ENCODE data around the gene LARP4B.

Gene LARP4B

GRCh38 chr10:924524-924859 lies 7.0 kb downstream of the LARP4B start:
- no peak for DNase-seq (ENCODE audit: low read depth in 2 of 2)

GRCh38 chr10:923844-924523 lies 7.5 kb downstream of the LARP4B start:
- DNase-seq (ENCODE audit: low read depth in 2 of 2), result no peak

GRCh38 chr10:921471-922414 lies 9.8 kb downstream of the LARP4B start:
- DNase-seq (ENCODE audit: low read depth in 2 of 2), result peak; percentile 24 to 34

- no peak for DNase-seq (ENCODE audit: low read depth in 2 of 2)
Observed at GRCh38 chr10:920450-920849, 11.1 kb downstream of the LARP4B start.

GRCh38 chr10:919481-919880 lies 12.0 kb downstream of the LARP4B start:
- no peak for DNase-seq (ENCODE audit: low read depth in 2 of 2)

- DNase-seq (ENCODE audit: low read depth in 2 of 2), result no peak
Observed at GRCh38 chr10:917999-918398, 13.5 kb downstream of the LARP4B start.

- no peak for DNase-seq (ENCODE audit: low read depth in 2 of 2)
Observed at GRCh38 chr10:917416-917720, 14.1 kb downstream of the LARP4B start.

GRCh38 chr10:916716-917415 lies 14.6 kb downstream of the LARP4B start:
- no peak for DNase-seq (ENCODE audit: low read depth in 2 of 2)

- peak in 1 of 2 experiments; percentile 5 for DNase-seq (ENCODE audit: low read depth in 2 of 2)
Observed at GRCh38 chr10:909831-910230, 21.7 kb downstream of the LARP4B start.

GRCh38 chr10:905972-906371 lies 25.5 kb downstream of the LARP4B start:
- DNase-seq (ENCODE audit: low read depth in 2 of 2), result no peak

GRCh38 chr10:905503-905902 lies 26.0 kb downstream of the LARP4B start:
- no peak for DNase-seq (ENCODE audit: low read depth in 2 of 2)

GRCh38 chr10:904403-904802 lies 27.1 kb downstream of the LARP4B start:
- no peak for DNase-seq (ENCODE audit: low read depth in 2 of 2)

GRCh38 chr10:898141-898540 lies 33.4 kb downstream of the LARP4B start:
- DNase-seq (ENCODE audit: low read depth in 2 of 2), result no peak

- no peak for DNase-seq (ENCODE audit: low read depth in 2 of 2)
Observed at GRCh38 chr10:896982-897381, 34.5 kb downstream of the LARP4B start.

GRCh38 chr10:895324-895723 lies 36.2 kb downstream of the LARP4B start:
- no peak for DNase-seq (ENCODE audit: low read depth in 2 of 2)

- DNase-seq (ENCODE audit: low read depth in 2 of 2), result no peak
Observed at GRCh38 chr10:878895-879294, 52.6 kb downstream of the LARP4B start.

GRCh38 chr10:878333-878759 lies 53.2 kb downstream of the LARP4B start:
- no peak for DNase-seq (ENCODE audit: low read depth in 2 of 2)

- no peak for DNase-seq (ENCODE audit: low read depth in 2 of 2)
Observed at GRCh38 chr10:876438-876837, 55.1 kb downstream of the LARP4B start.

- DNase-seq (ENCODE audit: low read depth in 2 of 2), result no peak
Observed at GRCh38 chr10:873020-873419, 58.5 kb downstream of the LARP4B start.

GRCh38 chr10:871951-872403 lies 59.5 kb downstream of the LARP4B start:
- no peak for DNase-seq (ENCODE audit: low read depth in 2 of 2)

GRCh38 chr10:870564-871166 lies 60.8 kb downstream of the LARP4B start:
- DNase-seq (ENCODE audit: low read depth in 2 of 2), result no peak

- DNase-seq (ENCODE audit: low read depth in 2 of 2), result no peak
Observed at GRCh38 chr10:869171-869570, 62.3 kb downstream of the LARP4B start.
